Sigmoid colon (tissue), 4 donors: ENCODE data around the gene FBXO42.

Source experiments
- CTCF ChIP-seq, 4 experiments: fragments of 450-650 bp in 3 of 4; fragments of 200-600 bp in 1 of 4; IDR thresholded peaks; one replicate each; pipeline ENCODE4 v1.5.1; 2016 to 2019; ENCODE audit warnings: antibody characterized with exemption in 4 of 4, mild to moderate bottlenecking in 3 of 4, moderate library complexity in 2 of 4
- POLR2A ChIP-seq, 2 donors: fragments of 450-650 bp; IDR thresholded peaks; one replicate each; pipeline ENCODE4 v1.6.1; 2016; ENCODE audit warnings: antibody characterized with exemption in 2 of 2, mild to moderate bottlenecking in 2 of 2, moderate library complexity in 2 of 2
- POLR2AphosphoS5 ChIP-seq, 4 donors: sonication (generic); formaldehyde crosslinking; IDR thresholded peaks; one replicate each; pipeline ENCODE4 v1.6.1; 2017; ENCODE audit warnings: antibody characterized with exemption in 4 of 4

DNA sequence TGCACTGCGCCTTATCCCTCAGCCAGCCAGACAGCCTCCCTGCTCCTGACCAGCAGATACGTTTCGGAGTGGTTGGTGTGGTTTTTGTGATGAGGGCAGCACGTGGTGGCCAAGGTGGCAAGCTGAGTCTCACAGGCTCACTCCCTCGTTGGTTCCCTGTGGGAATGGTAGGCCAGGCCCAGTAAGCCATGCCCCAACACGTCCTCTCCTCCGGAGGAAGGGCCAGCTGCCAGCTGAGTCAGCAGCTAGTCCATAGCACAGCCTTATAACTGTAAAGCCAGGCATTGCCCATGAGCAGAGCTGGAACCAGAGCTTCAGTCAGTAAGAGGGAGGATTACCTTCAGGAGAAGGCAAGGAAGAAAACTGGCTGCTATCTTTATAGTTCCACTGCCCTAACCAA lies 44.3 kb upstream of the FBXO42 start:
- TF ChIP-seq POLR2A (IDR thresholded peaks at IDR 0.05) (no peak), CTCF (IDR thresholded peaks at IDR 0.05) (no peak), POLR2AphosphoS5 (IDR thresholded peaks at IDR 0.05) (no peak)
